A204.1 (cell line): ENCODE measurements around the gene FOXF1.

Experiments
- FAIRE-seq: peaks from 2 replicates; lab custom pipeline; 2012; peaks lifted over from hg19 to GRCh38; lab: Jason Lieb, UNC

Gene FOXF1

GRCh38 chr16:86558355-86559193 is 48.2 kb downstream of the FOXF1 start:
- no peak for FAIRE-seq

DNA sequence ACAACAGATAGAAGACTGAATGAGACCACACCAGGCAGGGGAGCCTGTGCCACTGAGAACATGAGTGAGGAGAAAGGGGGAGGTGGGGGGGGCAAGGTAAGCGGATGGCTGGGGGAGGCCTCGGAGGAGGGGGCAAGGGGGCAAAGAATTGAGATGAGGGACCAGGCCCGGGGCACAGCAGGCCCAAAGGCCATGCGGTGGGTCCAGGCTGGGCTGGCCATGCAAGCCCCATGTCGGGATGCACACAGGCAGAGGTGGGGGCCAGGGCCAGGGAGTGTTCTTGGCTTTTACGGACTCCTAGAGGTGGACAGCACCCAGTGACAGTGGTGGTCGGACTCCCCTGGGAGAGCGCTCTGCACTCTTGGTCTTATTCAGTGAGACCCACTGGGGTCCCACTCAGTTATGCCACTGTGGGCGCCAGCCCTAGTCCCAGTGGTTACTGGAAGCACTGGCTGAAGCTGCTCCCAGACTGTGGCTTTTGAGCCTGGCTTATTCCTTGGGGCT is 49.5 kb downstream of the FOXF1 start:
- no peak for FAIRE-seq

DNA sequence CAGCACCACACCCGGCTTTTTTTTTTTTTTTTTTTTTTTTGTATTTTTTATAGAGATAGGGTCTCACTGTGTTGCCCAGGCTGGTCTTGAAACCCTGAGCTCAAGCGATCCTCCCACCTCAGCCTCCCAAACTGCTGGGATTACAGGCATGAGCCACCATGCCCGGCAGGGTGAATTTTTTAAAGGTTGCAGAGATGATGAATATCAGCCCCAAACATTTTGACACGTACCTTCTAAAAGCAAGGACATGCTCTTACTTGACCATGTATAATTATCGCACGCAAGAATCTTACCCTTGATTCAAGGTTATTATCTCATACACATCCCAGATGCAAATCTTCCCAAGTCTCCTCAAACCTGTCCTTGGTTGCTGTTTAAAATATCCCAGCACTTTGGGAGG is 52.0 kb downstream of the FOXF1 start:
- FAIRE-seq = no peak

- peak; percentile 87 for FAIRE-seq
These were observed 53.4 kb downstream of the FOXF1 start for GRCh38 chr16:86563469-86564345.
